HAP-1 (cell line): ENCODE data around the gene APOC3.

ENCODE experiments used
- DNase-seq, 2 experiments: peaks; one replicate each; pipeline ENCODE4 v3.0.0-alpha.2; 2016 to 2020; ENCODE audit warnings: low spot score in 2 of 2
- H3K27me3 ChIP-seq: fragments of 250-450 bp; sonication (Bioruptor Pico); 2 replicates; pipeline ENCODE4 v1.5.1; 2020; ENCODE audit warnings: low read depth, mild to moderate bottlenecking, moderate library complexity
- H3K36me3 ChIP-seq: fragments of 250-450 bp; sonication (Bioruptor Pico); replicated peaks from 2 replicates; pipeline ENCODE4 v1.5.1; 2020; ENCODE audit warnings: mild to moderate bottlenecking
- H3K4me1 ChIP-seq: fragments of 250-450 bp; sonication (Bioruptor Pico); 2 replicates; pipeline ENCODE4 v1.5.1; 2020; ENCODE audit warnings: mild to moderate bottlenecking
- H3K4me3 ChIP-seq: fragments of 250-450 bp; sonication (Bioruptor Pico); 2 replicates; pipeline ENCODE4 v1.5.1; 2020; ENCODE audit warnings: mild to moderate bottlenecking, moderate library complexity
- H3K9me3 ChIP-seq: fragments of 250-450 bp; sonication (Bioruptor Pico); 2 replicates; pipeline ENCODE4 v1.5.1; 2020; ENCODE audit warnings: mild to moderate bottlenecking, moderate library complexity
- in situ Hi-C: fragments of 300-500 bp; cut with MboI; formaldehyde crosslinking; loops from 3 replicates; pipeline ENCODE4 v1.14.3; 2020; ENCODE audit warnings: low sequenced_read_pairs, inconsistent platforms, mixed read lengths

APOC3 gene

GRCh38 chr11:116873381-116873780 is 43.7 kb downstream of the APOC3 start:
- no peaks in the 10 kb centered on the region; the same call in 1 of the 2 replicates for H3K36me3 ChIP-seq

DNA sequence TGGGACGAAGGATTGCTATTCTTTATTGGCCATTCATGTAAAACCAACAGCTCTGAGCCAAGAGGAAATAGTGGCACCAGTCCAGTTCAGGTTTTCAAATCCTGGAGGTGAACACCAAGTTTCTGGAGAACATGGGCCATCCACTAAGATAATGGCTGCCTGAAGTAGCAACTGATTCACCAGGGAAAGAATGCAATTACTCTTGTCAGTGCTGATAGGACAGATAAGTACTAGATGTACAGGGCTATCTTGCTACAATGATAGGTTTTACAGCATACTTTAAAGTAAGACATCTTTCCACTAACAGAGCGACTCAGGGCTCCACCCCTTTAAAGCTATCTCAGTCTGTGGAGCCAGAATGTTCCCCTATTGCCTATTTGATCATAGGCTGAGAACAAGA is 44.5 kb downstream of the APOC3 start:
- no peak overlapping the region for H3K4me3 ChIP-seq
- no peaks in the 10 kb centered on the region; the same call in 1 of the 2 replicates for H3K36me3 ChIP-seq
- H3K9me3 ChIP-seq, result no peaks in the 10 kb centered on the region
- in situ Hi-C loops, result loop anchor here (10.0 kb wide), 1 partner anchor 351 kb away; no protein-coding TSS in a partner anchor
- no peaks in the 10 kb centered on the region for H3K27me3 ChIP-seq
- H3K4me1 ChIP-seq, result no peaks in the 10 kb centered on the region
- no peak for DNase-seq

More at GRCh38 chr11:116873381-116873780, 43.7 kb downstream of the APOC3 start:
- in situ Hi-C loops, result loop anchor here (10.0 kb wide), 1 partner anchor 351 kb away; no protein-coding TSS in a partner anchor
- Histone ChIP-seq H3K4me1 (no peaks in the 10 kb centered on the region), H3K9me3 (no peaks in the 10 kb centered on the region), H3K4me3 (no peak overlapping the region), H3K27me3 (no peaks in the 10 kb centered on the region)
- DNase-seq, result no peak

GRCh38 chr11:116875194-116875593 is 45.5 kb downstream of the APOC3 start:
- H3K36me3 ChIP-seq, result no peaks in the 10 kb centered on the region; the same call in 1 of the 2 replicates
- DNase-seq, result no peak
- in situ Hi-C loops, result loop anchor here (5.0 to 10.0 kb wide), 2 partner anchors 227 to 350 kb away; no protein-coding TSS in a partner anchor
- H3K9me3 ChIP-seq, result no peaks in the 10 kb centered on the region
- H3K4me3 ChIP-seq, result no peak overlapping the region
- no peaks in the 10 kb centered on the region for H3K4me1 ChIP-seq
- H3K27me3 ChIP-seq, result no peaks in the 10 kb centered on the region

- no peaks in the 10 kb centered on the region for H3K4me1 ChIP-seq
- in situ Hi-C loops, result loop anchor here (5.0 to 10.0 kb wide), 2 partner anchors 226 to 348 kb away; no protein-coding TSS in a partner anchor
- H3K4me3 ChIP-seq, result no peak overlapping the region
- no peak for DNase-seq
- H3K9me3 ChIP-seq, result no peaks in the 10 kb centered on the region
- H3K27me3 ChIP-seq, result no peaks in the 10 kb centered on the region
- no peaks in the 10 kb centered on the region; the same call in 1 of the 2 replicates for H3K36me3 ChIP-seq
Measured at GRCh38 chr11:116876656-116877055, 46.9 kb downstream of the APOC3 start.

- DNase-seq, result peak; percentile 20 to 70
- Histone ChIP-seq H3K27me3 (no peaks in the 10 kb centered on the region), H3K36me3 (no peaks in the 10 kb centered on the region), H3K4me3 (no peak overlapping the region), H3K9me3 (no peaks in the 10 kb centered on the region), H3K4me1 (no peaks in the 10 kb centered on the region)
- in situ Hi-C loops, result loop anchor here (5.0 to 10.0 kb wide), 2 partner anchors 222 to 345 kb away; no protein-coding TSS in a partner anchor
Measured at GRCh38 chr11:116879800-116880625, 50.3 kb downstream of the APOC3 start.

DNA sequence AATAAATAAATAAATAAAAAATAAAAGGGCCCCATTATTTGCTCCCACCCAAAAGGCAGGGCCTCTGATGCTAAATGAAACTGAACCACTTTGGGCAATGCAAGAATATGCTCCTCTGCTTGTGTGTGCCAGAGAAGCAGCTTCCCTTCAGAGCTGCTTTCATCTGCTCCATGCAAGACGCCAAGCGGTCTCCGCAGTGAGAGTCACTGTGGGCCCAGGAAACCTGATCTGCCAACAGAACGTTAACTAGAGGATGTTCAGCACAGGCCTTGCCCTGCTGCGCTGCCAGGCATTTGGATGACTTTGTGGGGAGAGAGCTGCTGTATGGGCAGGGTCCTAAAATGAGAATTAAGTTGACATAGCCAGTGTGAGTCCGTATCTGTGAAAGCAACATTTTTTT is 51.4 kb downstream of the APOC3 start:
- no peaks in the 10 kb centered on the region for H3K36me3 ChIP-seq
- in situ Hi-C loops, result no loop called here
- no peak overlapping the region for H3K4me3 ChIP-seq
- H3K9me3 ChIP-seq, result no peaks in the 10 kb centered on the region
- no peak for DNase-seq
- H3K4me1 ChIP-seq, result no peaks in the 10 kb centered on the region
- no peaks in the 10 kb centered on the region for H3K27me3 ChIP-seq

DNA sequence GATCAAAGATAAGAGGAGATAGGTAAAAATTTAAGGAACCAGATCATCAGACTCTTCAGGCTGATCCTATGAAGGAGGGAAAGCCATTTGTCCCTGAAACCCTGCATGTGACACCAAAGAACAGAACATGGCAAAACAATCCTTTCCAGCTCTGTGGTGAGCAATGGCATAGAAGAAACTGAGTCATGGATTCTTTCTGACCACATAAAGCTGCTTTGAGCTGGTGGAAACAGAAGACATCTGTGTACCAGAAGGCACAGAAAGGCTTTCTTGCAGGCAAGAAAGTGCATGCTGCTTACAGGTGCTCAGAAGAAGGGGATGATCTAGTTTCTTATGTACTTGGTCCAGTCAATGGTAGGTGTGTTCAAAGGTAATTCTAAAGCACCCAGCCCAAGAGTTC is 52.7 kb downstream of the APOC3 start:
- Histone ChIP-seq H3K36me3 (no peaks in the 10 kb centered on the region), H3K4me1 (no peaks in the 10 kb centered on the region), H3K27me3 (no peaks in the 10 kb centered on the region), H3K9me3 (no peaks in the 10 kb centered on the region), H3K4me3 (no peak overlapping the region)
- in situ Hi-C loops, result no loop called here
- DNase-seq, result no peak
